GM21528 (cell line): ENCODE measurements around the gene CDH23.

ENCODE experiments used
- ATAC-seq: cut with Tn5 transposase; IDR thresholded peaks from one replicate; pipeline ENCODE4 v1.9.1; 2021; ENCODE audit warnings: mild to moderate bottlenecking, moderate library complexity; ENCODE audit not compliant: unreplicated experiment, low FRiP score

Gene CDH23

GRCh38 chr10:71643904-71644303, 247.2 kb downstream of the CDH23 start:
- no peak for ATAC-seq

GRCh38 chr10:71644307-71645180, 247.8 kb downstream of the CDH23 start:
- no peak for ATAC-seq

- no peak for ATAC-seq
Measured at GRCh38 chr10:71645185-71645584, 248.5 kb downstream of the CDH23 start.

- no peak for ATAC-seq
Measured at GRCh38 chr10:71646037-71646436, 249.3 kb downstream of the CDH23 start.

GRCh38 chr10:71646592-71647292, 250.0 kb downstream of the CDH23 start:
- no peak for ATAC-seq

GRCh38 chr10:71647526-71648253, 251.0 kb downstream of the CDH23 start:
- no peak for ATAC-seq

GRCh38 chr10:71648254-71648932, 251.7 kb downstream of the CDH23 start:
- ATAC-seq, result no peak

GRCh38 chr10:71648933-71649320, 252.2 kb downstream of the CDH23 start:
- no peak for ATAC-seq

GRCh38 chr10:71649631-71650030, 252.9 kb downstream of the CDH23 start:
- no peak for ATAC-seq

GRCh38 chr10:71650397-71650796, 253.7 kb downstream of the CDH23 start:
- no peak for ATAC-seq

- no peak for ATAC-seq
Measured at GRCh38 chr10:71651428-71651827, 254.7 kb downstream of the CDH23 start.

GRCh38 chr10:71651928-71652327, 255.2 kb downstream of the CDH23 start:
- no peak for ATAC-seq

- ATAC-seq, result no peak
Measured at GRCh38 chr10:71653044-71653443, 256.3 kb downstream of the CDH23 start.

GRCh38 chr10:71656220-71656619, 259.5 kb downstream of the CDH23 start:
- no peak for ATAC-seq

GRCh38 chr10:71657604-71658466, 261.1 kb downstream of the CDH23 start:
- ATAC-seq, result no peak

- ATAC-seq, result no peak
Measured at GRCh38 chr10:71658467-71658745, 261.7 kb downstream of the CDH23 start.

GRCh38 chr10:71659111-71659634, 262.5 kb downstream of the CDH23 start:
- no peak for ATAC-seq

GRCh38 chr10:71659737-71660136, 263.0 kb downstream of the CDH23 start:
- no peak for ATAC-seq

- no peak for ATAC-seq
Measured at GRCh38 chr10:71660313-71660712, 263.6 kb downstream of the CDH23 start.
